A549 (cell line): Measurements from ENCODE around the gene SIGLECL1.

Experiments
- BHLHE40 ChIP-seq: IDR thresholded peaks from 2 replicates; pipeline ENCODE4 v1.6.1; 2012; ENCODE audit warnings: low read depth, low read length, inconsistent platforms
- RAD21 ChIP-seq, 2 experiments: fragments of >200 bp in 1 of 2; sonication (Bioruptor Twin) in 1 of 2; formaldehyde crosslinking in 1 of 2; IDR thresholded peaks in 1 of 2; conservative IDR thresholded peaks in 1 of 2; 2 replicates in 1 of 2; 3 replicates in 1 of 2; pipeline ENCODE4 v1.6.1; 2012 to 2018; ENCODE audit warnings: inconsistent platforms in 1 of 2
- RFX5 ChIP-seq: fragments of 450-650 bp; IDR thresholded peaks from 2 replicates; pipeline ENCODE4 v1.7.1; 2014; ENCODE audit warnings: antibody characterized with exemption, mild to moderate bottlenecking, moderate library complexity
- SMC3 ChIP-seq: fragments of >200 bp; sonication (Bioruptor Twin); formaldehyde crosslinking; IDR thresholded peaks from 3 replicates; pipeline ENCODE4 v1.6.1; 2018; ENCODE audit warnings: inconsistent platforms
- SREBF2 ChIP-seq: fragments of 450-650 bp; IDR thresholded peaks from 2 replicates; pipeline ENCODE4 v1.6.1; 2014; ENCODE audit warnings: mild to moderate bottlenecking, moderate library complexity
- ZSCAN20 ChIP-seq: fragments of 250-450 bp; sonication (Bioruptor Pico); IDR thresholded peaks from 2 replicates; pipeline ENCODE4 v1.8.0; 2022; ENCODE audit warnings: mild to moderate bottlenecking, moderate library complexity
- TF ChIP-seq, protein P1 (sequence below): IDR thresholded peaks from 2 replicates; pipeline ENCODE4 v1.6.1; 2012; ENCODE audit warnings: low read depth, borderline replicate concordance
- TF ChIP-seq, protein P2 (sequence below): fragments of >200 bp; sonication (Bioruptor Twin); formaldehyde crosslinking; IDR thresholded peaks from 3 replicates; pipeline ENCODE4 v1.5.1; 2016
- TF ChIP-seq, protein P3 (sequence below): fragments of 150-350 bp; IDR thresholded peaks from 2 replicates; pipeline ENCODE4 v1.6.1; 2014; ENCODE audit warnings: low read depth, mild to moderate bottlenecking, low read length

DNA sequence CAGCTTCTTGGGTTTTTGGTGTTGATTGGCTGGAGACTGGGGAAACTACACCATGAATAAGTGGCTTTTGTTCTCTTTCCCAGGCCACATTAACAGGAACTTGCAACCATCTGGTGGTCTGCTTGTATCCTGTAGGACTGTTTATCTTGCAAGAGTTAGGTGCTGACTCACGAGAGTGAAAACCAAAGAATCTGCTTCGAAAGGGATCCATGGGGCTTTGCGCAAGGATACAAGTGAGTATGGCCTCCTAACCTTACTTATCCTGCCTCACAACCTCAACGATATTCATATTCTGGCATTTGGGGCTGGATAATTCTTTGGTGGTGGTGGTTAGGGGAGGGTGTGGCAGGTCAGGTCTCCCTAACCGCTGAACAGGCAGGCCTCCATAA is 4.7 kb upstream of the SIGLECL1 start:
- TF ChIP-seq, protein P1, sequence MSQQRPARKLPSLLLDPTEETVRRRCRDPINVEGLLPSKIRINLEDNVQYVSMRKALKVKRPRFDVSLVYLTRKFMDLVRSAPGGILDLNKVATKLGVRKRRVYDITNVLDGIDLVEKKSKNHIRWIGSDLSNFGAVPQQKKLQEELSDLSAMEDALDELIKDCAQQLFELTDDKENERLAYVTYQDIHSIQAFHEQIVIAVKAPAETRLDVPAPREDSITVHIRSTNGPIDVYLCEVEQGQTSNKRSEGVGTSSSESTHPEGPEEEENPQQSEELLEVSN = no peak
- no peak for TF ChIP-seq RFX5
- TF ChIP-seq RAD21 (conservative IDR thresholded peaks at IDR 0.05 in 1 of 2, IDR thresholded peaks at IDR 0.05 in 1 of 2) = no peak
- TF ChIP-seq, protein P2, sequence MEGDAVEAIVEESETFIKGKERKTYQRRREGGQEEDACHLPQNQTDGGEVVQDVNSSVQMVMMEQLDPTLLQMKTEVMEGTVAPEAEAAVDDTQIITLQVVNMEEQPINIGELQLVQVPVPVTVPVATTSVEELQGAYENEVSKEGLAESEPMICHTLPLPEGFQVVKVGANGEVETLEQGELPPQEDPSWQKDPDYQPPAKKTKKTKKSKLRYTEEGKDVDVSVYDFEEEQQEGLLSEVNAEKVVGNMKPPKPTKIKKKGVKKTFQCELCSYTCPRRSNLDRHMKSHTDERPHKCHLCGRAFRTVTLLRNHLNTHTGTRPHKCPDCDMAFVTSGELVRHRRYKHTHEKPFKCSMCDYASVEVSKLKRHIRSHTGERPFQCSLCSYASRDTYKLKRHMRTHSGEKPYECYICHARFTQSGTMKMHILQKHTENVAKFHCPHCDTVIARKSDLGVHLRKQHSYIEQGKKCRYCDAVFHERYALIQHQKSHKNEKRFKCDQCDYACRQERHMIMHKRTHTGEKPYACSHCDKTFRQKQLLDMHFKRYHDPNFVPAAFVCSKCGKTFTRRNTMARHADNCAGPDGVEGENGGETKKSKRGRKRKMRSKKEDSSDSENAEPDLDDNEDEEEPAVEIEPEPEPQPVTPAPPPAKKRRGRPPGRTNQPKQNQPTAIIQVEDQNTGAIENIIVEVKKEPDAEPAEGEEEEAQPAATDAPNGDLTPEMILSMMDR = no peak
- no peak for TF ChIP-seq ZSCAN20 (CRISPR knock-in tag)
- no peak for TF ChIP-seq SMC3
- TF ChIP-seq BHLHE40 = no peak
- TF ChIP-seq, protein P3, sequence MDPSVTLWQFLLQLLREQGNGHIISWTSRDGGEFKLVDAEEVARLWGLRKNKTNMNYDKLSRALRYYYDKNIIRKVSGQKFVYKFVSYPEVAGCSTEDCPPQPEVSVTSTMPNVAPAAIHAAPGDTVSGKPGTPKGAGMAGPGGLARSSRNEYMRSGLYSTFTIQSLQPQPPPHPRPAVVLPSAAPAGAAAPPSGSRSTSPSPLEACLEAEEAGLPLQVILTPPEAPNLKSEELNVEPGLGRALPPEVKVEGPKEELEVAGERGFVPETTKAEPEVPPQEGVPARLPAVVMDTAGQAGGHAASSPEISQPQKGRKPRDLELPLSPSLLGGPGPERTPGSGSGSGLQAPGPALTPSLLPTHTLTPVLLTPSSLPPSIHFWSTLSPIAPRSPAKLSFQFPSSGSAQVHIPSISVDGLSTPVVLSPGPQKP = no peak
- no peak for TF ChIP-seq SREBF2
